Lower lobe of right lung (tissue), 2 donors: Measurements from ENCODE around the gene MTG2. TPM values are rescaled to one million over a fixed set of nuclear protein-coding genes. Genes with fewer than 3 reads are reported as not detected.

ENCODE experiments used
- ATAC-seq, 2 donors: fragments of 200-7000 bp; cut with Tn5 transposase; one replicate each; pipeline ENCODE4 v1.9.1; 2020 to 2022; ENCODE audit warnings: mild to moderate bottlenecking in 2 of 2, moderate library complexity in 2 of 2
- DNase-seq: peaks from one replicate; pipeline ENCODE4 v3.0.0-alpha.2; 2020
- H3K27ac ChIP-seq: fragments of 200-600 bp; one replicate; pipeline ENCODE4 v1.8.0; 2022
- H3K27me3 ChIP-seq: fragments of 200-600 bp; one replicate; pipeline ENCODE4 v1.8.0; 2022; ENCODE audit warnings: low read depth
- H3K36me3 ChIP-seq: fragments of 200-600 bp; one replicate; pipeline ENCODE4 v1.8.0; 2022; ENCODE audit warnings: mild to moderate bottlenecking
- H3K4me1 ChIP-seq: fragments of 200-600 bp; one replicate; pipeline ENCODE4 v1.8.0; 2022
- H3K4me3 ChIP-seq: fragments of 200-600 bp; one replicate; pipeline ENCODE4 v1.8.0; 2022; ENCODE audit warnings: mild to moderate bottlenecking
- H3K9me3 ChIP-seq: fragments of 200-600 bp; one replicate; pipeline ENCODE4 v1.8.0; 2022
- CTCF ChIP-seq: fragments of 200-600 bp; IDR thresholded peaks from one replicate; pipeline ENCODE4 v1.8.0; 2022; ENCODE audit warnings: antibody characterized with exemption, mild to moderate bottlenecking
- intact Hi-C: fragments of 100-400 bp; cut with DNase I; formaldehyde crosslinking; loops from one replicate; pipeline ENCODE4 v1.11.0; 2022
- total RNA-seq: library from RNA; stranded (reverse); fragmentation: NEBNext Ultra II Directional; extraction: Animal tissue kit (Norgen Biotek cat#: 25700); gene quantifications from one replicate; pipeline ENCODE4 v1.2.1, GENCODE V29; 2021
- donor health status: DM: no; HTN: yes; CAD: no; lungs with severe emphysema.

The MTG2 gene
- total RNA-seq, 1 donor from 2014 or later, result 27.1 TPM

DNA sequence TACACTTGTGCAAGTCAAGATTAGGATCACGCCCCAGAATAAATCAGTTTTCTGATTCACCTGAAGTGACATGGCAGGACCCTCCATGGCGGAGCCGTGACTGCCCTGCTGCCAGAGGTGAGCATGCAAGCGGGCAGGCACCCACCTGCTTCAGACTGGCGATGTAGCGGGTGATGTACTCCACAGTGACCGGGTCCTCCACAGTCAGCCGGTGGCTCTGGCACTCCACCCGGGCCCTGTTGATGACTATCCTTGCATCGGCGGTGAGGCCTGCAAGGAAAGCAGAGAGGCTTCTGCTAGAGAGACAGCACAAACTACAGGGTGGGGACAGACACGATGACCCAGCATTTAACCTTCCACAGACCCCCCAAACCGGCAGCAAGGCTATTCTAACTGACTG, 43.2 kb upstream of the MTG2 start:
- Histone ChIP-seq H3K27ac (no peak overlapping the region), H3K4me1 (peaks cover 32% of the 10 kb centered on the region), H3K9me3 (no peaks in the 10 kb centered on the region), H3K36me3 (peaks cover 63% of the 10 kb centered on the region), H3K4me3 (no peak overlapping the region), H3K27me3 (no peaks in the 10 kb centered on the region)
- TF ChIP-seq CTCF, result no peak
- ATAC-seq, result no peak
- DNase-seq, result no peak
- intact Hi-C loops, result no loop called here

DNA sequence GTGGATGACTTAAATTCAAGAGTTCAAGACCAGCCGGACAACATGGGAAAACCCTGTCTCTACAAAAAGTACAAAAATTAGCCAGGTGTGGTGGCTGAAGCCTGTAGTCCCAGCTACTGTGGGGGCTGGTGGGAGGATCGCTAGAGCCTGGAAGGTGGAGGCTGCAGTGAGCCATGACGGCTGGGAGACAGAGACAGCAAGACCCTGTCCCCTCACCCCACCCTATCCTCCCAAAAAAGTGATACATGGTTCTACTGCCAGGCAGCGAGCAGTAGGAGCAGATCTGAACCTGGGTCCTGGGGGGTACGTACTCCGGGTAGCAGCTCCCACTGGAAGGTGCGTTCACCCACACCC, 41.8 kb upstream of the MTG2 start:
- TF ChIP-seq CTCF, result no peak
- H3K27ac ChIP-seq, result no peak overlapping the region
- peaks cover 33% of the 10 kb centered on the region for H3K4me1 ChIP-seq
- H3K27me3 ChIP-seq, result no peaks in the 10 kb centered on the region
- no peaks in the 10 kb centered on the region for H3K9me3 ChIP-seq
- peaks cover 50% of the 10 kb centered on the region for H3K36me3 ChIP-seq
- peak overlapping the region; percentile 87 for H3K4me3 ChIP-seq
- ATAC-seq (no peak), DNase-seq (no peak)
- intact Hi-C loops, result no loop called here

GRCh38 chr20:62141397-62142251, 41.2 kb upstream of the MTG2 start:
- H3K27ac ChIP-seq, result peak overlapping the region; percentile 89
- intact Hi-C loops, result no loop called here
- no peak for ATAC-seq

DNA sequence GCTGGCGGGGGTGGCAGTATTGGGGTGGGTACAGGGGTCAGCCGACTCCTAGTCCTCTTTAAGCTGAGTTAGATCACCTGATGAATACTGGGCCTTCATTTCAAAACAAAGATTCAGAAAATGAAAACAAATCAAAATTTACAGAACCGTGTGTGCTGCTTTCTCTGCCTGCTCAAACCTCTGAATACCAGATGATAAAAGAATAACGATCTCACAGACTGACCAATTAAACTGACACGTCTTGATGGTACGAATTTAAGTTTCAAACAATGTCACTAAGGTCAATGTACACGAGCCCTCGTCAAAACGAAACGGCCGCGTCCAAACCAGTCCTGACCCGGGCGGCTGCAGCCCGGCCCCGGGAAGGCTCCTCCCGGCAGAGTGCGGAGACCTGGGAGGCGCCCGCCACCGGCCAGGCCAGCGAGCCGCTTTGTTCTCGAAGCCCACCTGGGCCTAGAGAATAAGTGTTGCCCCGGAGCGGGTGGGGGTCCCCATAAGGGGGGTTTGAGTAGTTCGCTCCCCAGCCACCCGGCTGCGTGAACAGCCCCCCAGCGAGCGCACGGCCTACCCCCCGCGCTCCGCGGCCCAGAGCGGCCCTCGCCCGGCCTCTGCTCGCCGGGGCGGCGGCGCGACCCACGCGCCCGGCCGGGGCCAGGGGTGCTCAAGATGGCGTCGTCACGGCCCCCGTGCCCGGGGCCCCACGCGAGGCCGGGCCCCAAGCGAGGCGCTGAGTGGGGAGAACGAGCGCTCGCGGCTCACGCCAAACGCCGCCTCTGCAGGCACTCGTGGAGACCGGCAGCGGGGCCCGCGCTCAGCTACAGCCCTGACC, 40.4 kb upstream of the MTG2 start:
- H3K27me3 ChIP-seq, result no peaks in the 10 kb centered on the region
- DNase-seq (no peak), ATAC-seq (peak; percentile 17 to 35)
- peaks cover 35% of the 10 kb centered on the region for H3K36me3 ChIP-seq
- intact Hi-C loops, result no loop called here
- H3K27ac ChIP-seq, result peak overlapping the region; percentile 89
- no peaks in the 10 kb centered on the region for H3K9me3 ChIP-seq
- peak overlapping the region; percentile 87 for H3K4me3 ChIP-seq
- TF ChIP-seq CTCF, result no peak
- H3K4me1 ChIP-seq, result peaks cover 33% of the 10 kb centered on the region

More at GRCh38 chr20:62141397-62142251, 41.2 kb upstream of the MTG2 start:
- DNase-seq, result no peak
- Histone ChIP-seq H3K36me3 (peaks cover 43% of the 10 kb centered on the region), H3K4me1 (peaks cover 33% of the 10 kb centered on the region), H3K27me3 (no peaks in the 10 kb centered on the region), H3K4me3 (peak overlapping the region; percentile 87), H3K9me3 (no peaks in the 10 kb centered on the region)
- TF ChIP-seq CTCF, result peak; percentile 30

- peak within 1 kb of the TSS; percentile 90 for H3K4me3 ChIP-seq
Observed at GRCh38 chr20:62143081-62143956, 39.5 kb upstream of the MTG2 start, which contains the start of the genes PSMA7 and SS18L1. Gene PSMA7, minus strand, starts transcription at chr20:62143394. Its CDS starts 91 bp downstream, at chr20:62143303. Gene SS18L1, plus strand, starts transcription at chr20:62143769. Its CDS starts 52 bp downstream, at chr20:62143821.

More at GRCh38 chr20:62143081-62143956, 39.5 kb upstream of the MTG2 start, which contains the start of the genes PSMA7 and SS18L1:
- Histone ChIP-seq H3K9me3 (no peaks in the 10 kb centered on the region), H3K4me1 (peaks cover 33% of the 10 kb centered on the region), H3K27ac (peak within 1 kb of the TSS; percentile 89), H3K36me3 (peaks cover 27% of the 10 kb centered on the region), H3K27me3 (no peaks in the 10 kb centered on the region)
- no peak for TF ChIP-seq CTCF
- peak; percentile 94 to 95 for ATAC-seq
- peak; percentile 92 for DNase-seq
- intact Hi-C loops, result no loop called here
